ENCODE results near the gene CA9. TPM values are rescaled to one million over a fixed set of nuclear protein-coding genes. Genes with fewer than 3 reads are reported as not detected.

CA9 gene
- total RNA-seq, 2 donors from 2014 or later, result 1.6 to 2.8 TPM

DNA sequence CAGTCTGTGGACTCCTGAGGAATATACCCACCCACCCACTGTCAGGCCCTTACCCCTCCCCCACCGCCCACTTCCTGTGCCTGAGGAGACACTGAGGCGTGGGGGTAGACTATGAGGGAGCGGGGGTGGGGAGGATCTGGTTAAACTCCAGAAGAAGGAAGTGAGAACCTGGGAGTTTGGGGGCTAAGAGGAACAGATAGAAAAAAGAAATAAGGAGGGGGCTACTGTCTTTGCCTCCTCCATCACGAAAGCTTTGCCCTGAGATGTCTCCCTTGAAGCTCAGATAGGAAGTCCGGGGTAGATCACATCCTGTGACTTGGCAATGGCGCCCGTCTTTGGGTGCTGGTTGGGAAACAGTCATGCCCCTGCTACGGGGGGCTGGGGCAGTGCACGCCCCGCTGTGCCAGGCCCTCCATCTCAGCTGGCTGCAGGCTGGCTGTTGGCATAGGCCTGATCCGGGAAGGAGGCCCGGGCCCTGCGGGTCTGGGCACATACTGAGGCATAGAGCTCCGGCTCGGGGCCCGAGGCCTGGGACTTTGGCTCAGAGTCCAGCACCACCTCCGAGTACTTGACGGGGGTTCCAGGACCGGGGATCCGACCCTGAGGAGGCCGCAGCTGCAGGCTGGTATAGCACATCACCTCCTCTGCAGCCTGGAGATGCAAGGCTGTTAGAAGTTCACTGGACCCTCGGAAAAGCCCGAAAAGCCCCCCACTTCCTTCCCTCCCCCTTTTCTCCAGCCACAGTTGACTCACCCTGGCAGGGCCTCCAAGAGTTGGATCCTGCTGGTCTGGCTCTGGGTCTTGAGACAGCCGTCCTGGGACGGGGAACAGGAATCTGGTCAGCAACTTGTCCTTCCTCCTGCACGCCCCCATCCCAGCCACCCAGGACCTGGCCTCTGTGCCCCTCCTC, 24.0 kb upstream of the CA9 start:
- DNase-seq, result peak; percentile 69
- intact Hi-C loops (cut with DNase I), result loop anchor here in 1 of 2 donors (5.0 kb wide), 1 partner anchor 233 kb away; no protein-coding TSS in a partner anchor
- ATAC-seq, result peak; percentile 3

DNA sequence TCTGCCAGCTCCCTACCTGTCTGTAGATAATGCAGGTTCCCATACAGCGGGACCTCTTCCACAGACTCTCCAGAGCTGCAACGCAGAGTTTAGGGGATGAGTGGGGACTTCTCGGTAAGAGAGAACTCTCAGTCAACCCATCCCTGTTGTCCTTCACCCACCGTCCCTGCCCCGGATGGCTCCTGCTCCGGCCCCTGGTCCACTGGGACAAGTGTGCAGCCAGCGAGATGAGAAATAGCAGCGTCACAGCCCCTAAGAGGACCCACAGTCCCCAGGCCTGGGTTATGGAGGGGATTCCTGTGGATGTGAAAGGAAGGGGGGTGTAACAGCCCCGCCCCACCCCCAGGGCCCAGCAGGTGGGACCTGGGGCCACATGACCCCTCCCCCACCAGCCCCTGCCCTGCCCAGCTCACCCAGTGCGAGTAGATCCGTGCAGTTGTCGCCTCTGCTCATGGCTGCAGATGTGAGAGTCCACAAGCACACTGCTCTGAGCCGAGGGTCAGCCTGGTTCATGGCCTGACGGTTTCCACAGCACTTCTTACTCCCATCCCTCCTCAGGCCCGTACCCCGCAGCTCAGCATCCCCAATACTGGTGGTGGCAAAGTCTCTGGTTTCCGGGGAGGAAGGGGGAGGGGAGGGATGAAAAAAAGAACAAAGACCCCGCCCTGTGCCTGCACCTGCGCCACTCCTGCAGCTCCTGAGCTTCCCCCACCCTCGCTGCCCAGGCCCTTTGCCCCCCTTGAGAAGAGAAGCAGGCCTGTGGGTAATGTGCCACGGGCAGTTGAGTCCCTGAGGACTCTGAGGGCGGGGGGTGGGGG, 23.2 kb upstream of the CA9 start, which contains the start of gene SIT1:
Gene SIT1, minus strand, starts transcription at position 591 of the 818 bp plus-strand sequence. Its CDS starts 78 bp downstream, at position 513.
- ATAC-seq, result no peak
- intact Hi-C loops (cut with DNase I), result no loop called here
- no peak for DNase-seq

DNA sequence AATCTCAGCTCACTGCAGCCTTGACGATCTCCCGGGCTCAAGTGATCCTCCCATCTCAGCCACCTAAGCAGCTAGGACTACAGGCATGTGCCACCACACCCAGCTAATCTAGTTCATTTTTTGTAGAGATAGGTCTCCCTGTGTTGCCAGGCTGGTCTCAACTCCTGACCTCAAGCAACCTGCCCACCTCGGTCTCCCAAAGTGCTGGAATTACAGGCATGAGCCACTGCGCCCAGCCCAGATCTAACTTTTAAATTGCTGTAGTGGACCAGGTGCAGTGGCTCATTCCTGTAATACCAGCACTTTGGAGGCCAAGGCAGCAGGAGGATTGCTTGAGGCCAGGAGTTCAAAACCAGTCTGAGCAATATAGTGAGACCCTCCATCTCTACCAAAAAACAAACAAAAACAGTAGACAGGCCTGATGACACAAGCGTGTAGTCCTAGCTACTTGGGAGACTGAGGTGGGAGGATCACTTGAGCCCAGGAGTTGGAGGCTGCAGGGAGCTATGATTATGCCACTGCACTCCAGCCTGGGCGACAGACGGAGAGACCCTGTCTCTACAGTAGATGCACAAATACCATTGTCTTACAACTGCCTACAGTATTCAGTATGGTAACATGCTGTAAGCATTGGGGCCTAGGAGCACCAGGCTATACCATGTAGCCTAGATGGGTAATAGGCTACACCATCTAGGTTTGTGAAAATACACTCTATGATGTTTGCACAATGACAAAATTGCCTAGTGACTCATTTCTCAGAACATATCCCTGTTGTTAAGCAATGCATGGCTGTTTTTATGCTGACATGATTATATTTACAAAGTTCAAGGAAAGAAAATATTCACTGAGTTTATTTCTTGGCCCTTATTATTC, 21.5 kb upstream of the CA9 start:
- ATAC-seq (no peak), DNase-seq (no peak)
- intact Hi-C loops (cut with DNase I), result no loop called here

DNA sequence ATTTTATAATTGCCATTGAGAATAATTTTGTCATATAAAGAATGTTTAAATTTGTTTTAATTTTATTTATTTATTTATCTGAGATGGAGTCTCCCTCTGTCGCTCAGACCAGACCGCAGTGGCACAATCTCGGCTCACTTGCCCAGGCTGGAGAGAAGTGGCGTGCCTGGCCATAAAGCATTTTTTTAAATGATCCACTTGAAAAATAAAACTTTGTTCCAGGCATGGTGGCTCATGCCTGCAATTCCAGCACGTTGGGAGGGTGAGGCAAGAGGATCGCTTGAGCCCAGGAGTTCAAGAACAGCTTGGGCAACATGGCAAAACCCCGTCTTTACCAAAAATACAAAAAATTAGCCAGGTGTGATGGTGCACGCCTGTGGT, 20.9 kb upstream of the CA9 start:
- intact Hi-C loops (cut with DNase I), result no loop called here
- no peak for ATAC-seq

GRCh38 chr9:35653611-35654010, 20.1 kb upstream of the CA9 start:
- DNase-seq (no peak), ATAC-seq (no peak)
- intact Hi-C loops (cut with DNase I), result no loop called here

More for the DNA sequence above, 20.9 kb upstream of the CA9 start:
- DNase-seq, result no peak

GRCh38 chr9:35656348-35656747, 17.4 kb upstream of the CA9 start:
- no peak for DNase-seq
- intact Hi-C loops (cut with DNase I), result no loop called here
- ATAC-seq, result no peak

DNA sequence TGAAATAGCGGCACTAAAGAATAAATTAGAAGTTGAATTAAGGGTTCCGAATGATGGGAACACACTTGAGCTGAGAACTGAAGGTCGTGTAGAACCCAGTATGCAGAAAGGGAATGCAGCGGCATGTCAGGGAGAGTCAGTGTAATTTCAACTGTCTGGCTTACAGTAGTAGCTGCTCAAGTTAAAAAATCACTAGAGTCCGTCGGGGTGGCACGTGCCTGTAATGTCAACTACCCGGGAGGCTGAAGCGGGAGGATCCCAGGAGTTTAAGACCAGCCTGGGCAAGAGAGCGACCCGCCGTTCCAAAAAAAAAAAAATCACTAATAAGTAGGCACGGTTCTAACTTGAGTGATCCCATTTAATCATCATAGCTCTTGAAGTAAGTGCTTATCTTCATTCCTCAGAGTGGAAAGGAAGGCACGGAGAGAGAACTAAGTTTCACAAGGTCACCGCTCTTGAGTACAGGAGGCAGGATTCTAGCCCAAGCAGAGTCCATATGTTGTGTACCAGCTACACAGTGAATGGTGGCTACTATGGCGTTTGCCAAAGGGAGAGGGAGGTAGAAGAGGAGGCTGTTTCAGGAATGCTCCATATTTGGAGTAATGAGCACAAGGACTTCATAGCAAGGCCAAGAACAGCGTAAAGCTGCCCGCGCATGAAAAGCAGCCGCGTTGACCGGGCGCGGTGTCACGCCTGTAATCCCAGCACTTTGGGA, 16.7 kb upstream of the CA9 start:
- ATAC-seq (peak; percentile 7 to 17), DNase-seq (no peak)
- intact Hi-C loops (cut with DNase I), result no loop called here

DNA sequence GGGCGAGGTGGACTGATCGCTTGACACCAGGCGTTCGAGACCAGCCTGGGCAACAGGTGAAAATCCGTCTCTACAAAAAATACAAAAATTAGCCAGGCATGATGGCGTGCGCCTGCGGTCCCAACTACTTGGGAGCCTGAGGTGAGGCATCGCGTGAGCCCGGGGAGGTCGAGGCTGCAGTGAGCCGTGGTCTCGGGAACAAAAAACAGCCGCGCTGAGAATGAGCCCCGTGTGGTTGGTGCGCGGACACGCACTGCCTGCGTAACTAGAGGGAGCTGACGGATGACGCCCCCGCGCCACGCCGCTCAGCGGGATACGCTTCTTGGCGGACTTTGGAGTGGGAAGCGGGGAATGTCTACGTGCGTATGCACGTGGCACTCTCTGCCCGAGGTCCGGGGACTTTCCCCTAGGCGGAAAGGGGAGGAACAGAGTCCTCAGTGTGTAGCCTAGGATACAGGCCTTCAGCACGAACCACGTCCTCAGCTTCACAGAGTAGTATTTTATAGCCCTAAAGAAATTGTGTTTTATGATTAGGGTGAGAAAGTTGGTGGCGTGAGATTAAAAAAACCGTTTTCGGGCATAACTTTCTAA, 16.1 kb upstream of the CA9 start, which contains the start of gene RMRP:
Gene RMRP, minus strand, starts transcription at position 474 of the 591 bp plus-strand sequence.
- ATAC-seq (peak; percentile 95 to 97), DNase-seq (peak; percentile 99)
- intact Hi-C loops (cut with DNase I), result no loop called here

DNA sequence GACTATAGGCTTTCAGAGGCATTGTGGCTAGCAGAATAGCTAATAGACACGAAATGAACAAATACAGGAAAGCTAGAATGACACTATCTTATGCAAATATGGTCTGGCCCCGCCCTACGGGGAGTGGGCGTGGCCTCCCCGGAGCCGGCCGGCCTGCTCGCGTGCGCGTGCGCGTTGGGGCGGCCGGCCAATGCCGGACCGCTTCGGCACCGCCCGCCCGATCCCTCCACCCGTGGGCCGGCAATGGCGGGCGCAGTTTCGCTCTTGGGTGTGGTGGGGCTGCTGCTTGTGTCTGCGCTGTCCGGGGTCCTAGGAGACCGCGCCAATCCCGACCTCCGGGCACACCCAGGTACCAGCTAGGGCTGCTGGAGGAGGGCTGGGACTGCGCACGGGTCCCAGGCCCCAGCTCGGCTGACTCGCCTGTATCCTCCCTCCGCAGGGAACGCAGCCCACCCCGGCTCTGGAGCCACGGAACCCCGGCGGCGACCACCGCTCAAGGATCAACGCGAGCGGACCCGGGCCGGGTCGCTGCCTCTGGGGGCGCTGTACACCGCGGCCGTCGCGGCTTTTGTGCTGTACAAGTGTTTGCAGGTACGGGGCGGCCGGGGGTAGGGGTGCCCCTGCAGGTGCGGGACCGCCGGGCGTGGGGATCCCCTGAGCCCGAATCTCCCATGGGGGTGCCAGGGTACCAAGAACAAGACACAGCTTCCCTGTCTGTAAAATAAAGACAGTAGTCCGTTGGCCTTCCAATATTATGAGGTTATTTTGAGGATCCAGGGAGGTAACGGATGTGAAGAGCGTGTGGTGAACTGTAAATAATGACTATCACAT, 15.4 kb upstream of the CA9 start, which contains the start of gene CCDC107:
Gene CCDC107, plus strand, starts transcription at position 156 of the 831 bp plus-strand sequence. Its CDS starts 88 bp downstream, at position 244.
- intact Hi-C loops (cut with DNase I), result no loop called here
- ATAC-seq (peak; percentile 82 to 83), DNase-seq (peak; percentile 90)

DNA sequence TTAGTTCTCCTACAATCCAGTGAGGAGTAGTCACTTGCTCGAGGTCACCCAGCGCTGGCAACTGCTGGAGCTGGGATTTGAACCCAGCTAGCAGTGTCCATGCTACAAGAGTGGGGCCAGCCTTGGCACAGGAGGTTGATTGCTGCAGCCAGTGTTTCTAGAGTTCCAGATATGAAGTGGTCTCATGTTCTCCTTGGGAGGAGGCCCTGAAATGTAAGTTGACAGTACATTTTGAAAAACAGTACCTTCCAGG, 14.8 kb upstream of the CA9 start:
- DNase-seq (peak; percentile 60), ATAC-seq (peak in 1 of 2 donors; percentile 7)
- intact Hi-C loops (cut with DNase I), result no loop called here

DNA sequence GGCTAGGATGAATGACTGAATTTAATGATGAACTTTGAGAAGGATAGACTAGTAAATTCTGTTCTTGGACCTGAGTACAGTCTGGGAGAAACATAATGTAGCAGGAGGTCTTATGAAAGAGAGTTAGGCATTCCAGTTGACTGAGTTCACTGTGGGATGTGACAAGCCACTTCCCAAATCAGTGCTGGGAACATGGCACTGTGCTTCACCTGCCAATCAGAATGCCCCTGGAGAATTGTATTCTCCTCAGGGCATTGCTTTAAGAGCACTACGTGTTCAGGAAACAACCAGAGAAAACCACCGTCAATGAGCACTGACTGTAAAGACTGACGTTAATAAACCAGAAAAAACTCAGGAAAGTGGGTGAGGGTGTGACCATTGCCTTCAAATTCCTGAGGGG, 14.4 kb upstream of the CA9 start:
- intact Hi-C loops (cut with DNase I), result no loop called here
- DNase-seq (no peak), ATAC-seq (peak; percentile 0 to 5)

DNA sequence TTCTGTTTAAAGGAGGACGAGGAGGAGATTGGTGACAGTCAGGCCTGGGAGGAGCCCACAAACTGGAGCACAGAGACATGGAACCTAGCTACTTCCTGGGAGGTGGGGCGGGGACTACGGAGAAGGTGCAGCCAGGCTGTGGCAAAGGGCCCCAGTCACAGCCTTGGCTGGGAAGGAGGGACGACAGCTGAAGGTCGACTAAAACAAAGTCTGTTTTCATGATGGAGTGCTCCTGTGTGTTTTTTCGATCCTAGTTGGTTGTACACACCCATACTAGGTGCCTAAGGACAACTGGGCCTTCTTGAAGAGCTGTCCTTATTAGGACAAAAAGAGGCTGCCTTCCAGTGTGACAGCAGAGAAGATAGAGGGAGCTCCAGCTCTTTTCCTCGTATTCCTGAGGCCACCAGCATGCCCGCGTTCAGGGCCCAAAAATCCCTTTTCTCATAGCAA, 12.7 kb upstream of the CA9 start:
- intact Hi-C loops (cut with DNase I), result loop anchor here in 1 of 2 donors (2.0 kb wide), 2 partner anchors 28 to 68 kb away; partner anchors contain the start of gene TPM2
- DNase-seq, result no peak
- no peak for ATAC-seq

DNA sequence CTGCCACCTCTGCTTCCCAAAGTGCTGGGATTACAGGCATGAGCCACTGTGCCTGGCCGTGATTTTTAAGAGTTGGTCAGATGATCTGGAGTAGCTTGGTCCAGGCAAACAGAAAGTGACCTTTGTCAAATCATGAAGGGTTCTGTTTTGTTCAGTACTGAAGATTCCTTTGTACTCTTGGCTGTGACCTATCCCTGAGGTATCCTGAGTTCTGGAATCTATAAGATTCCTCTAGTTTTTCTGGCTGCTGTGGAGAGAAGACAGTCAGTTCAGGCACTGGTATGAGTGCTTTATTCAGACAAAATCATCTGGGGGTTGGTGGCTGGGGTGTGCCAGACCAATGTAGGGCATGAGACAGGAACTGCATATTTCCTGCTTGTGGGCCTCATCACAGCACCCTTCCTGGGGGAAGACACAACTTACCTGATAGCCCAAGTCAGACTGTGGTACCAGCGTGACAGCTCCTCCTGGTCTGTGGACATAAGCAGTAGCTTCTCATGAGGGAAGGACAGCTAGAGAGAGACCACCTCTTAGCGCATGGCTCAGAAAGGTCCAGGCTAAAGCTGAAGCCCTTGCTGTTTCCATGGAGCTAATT, 11.9 kb upstream of the CA9 start:
- DNase-seq (no peak), ATAC-seq (no peak)
- intact Hi-C loops (cut with DNase I), result loop anchor here in 1 of 2 donors (2.0 kb wide), 2 partner anchors 27 to 67 kb away; partner anchors contain the start of gene TPM2

DNA sequence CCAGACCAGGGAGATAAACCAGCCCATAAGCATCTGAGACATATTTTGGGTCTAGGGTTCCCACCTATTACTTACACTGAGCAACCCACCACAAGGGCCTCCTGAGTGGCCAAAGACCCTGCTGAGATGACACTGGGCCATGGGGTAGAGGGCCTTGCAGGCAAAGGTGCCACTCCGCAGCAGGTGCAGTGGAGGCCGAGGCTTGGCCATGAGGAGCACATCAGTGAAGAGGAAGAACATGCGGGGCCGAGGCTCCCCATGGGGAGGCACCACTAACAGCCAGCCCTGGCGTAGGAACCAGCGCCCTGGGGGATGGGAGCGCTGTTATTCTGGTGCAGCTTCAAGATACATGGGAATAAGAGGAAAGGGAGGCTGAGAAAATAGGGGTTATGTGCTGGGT, 11.3 kb upstream of the CA9 start:
- intact Hi-C loops (cut with DNase I), result no loop called here
- no peak for ATAC-seq

DNA sequence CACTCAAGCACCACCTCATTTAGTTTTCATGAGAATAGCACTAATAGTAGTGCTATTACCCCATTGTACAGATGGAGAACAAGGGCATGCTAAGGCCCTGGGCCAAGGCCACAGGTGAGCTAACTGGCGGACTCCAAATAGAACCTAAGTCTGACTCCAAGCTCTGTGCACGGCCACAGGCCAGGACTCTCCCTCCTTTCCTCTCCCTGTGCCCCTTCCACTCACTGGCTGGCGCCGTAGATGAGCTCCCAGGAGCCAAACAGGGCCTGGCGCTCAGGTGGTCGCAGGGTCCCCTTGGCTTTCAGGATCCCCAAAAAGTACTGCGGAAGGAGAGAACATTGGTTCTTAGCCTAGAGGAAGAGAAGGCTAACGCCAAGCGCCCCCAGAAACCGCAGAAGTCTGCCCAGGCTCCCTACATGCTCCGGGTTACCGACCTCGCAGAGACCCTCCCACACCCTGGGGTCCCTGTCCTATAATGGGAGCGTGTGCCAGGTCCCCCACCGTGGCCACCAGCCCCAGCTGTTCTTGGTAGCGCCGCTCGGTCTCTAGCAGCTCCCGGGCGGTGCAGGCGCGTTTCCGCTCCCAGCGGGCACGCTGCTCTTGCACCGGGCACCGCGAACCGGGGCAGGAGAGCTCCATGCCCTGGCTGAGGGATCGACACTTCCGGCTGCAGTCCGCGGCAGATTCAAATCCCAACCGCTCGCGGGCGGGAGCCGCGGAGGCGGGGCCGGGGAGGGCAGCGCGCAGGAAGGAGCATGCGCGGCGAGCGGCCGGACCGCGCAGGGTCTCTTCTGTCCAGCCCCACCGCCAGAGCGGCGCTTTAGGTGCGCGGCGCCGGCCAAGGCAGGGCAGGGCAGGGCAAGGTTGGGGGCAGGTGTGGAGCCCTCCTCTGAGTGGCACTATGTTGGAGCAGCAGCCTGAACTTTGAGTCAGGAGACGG, 8.9 kb upstream of the CA9 start, which contains the start of gene ARHGEF39:
Gene ARHGEF39, minus strand, starts transcription at position 665 of the 940 bp plus-strand sequence. Its CDS starts 26 bp downstream, at position 639.
- ATAC-seq, result peak; percentile 91 to 93
- intact Hi-C loops (cut with DNase I), result no loop called here
- peak; percentile 84 for DNase-seq

More for the DNA sequence above, 11.3 kb upstream of the CA9 start:
- DNase-seq, result no peak

Data from left cardiac atrium (tissue), 4 donors.